NB4 (cell line): ENCODE data around the gene ABCA2.
"Not testable (repeated sequence)": the region's sequence is repeated elsewhere in the genome, so short reads cannot be mapped to it uniquely, and the experiment has no call there.

ENCODE experiments used
- DNase-seq: peaks from one replicate; pipeline ENCODE4 v3.0.0; 2010; ENCODE audit warnings: low read depth
- H3K4me3 ChIP-seq: one replicate; pipeline ENCODE4 v1.5.1; 2011; ENCODE audit warnings: mild to moderate bottlenecking, low read depth, low read length, moderate library complexity
- CTCF ChIP-seq: IDR thresholded peaks from one replicate; pipeline ENCODE4 v1.5.1; 2012; ENCODE audit warnings: low read depth, low read length
- MYC ChIP-seq: IDR thresholded peaks from 2 replicates; pipeline ENCODE4 v1.6.1; 2011; ENCODE audit warnings: low read depth, low read length
- POLR2A ChIP-seq: IDR thresholded peaks from 2 replicates; pipeline ENCODE4 v1.6.1; 2011; ENCODE audit warnings: mild to moderate bottlenecking; ENCODE audit not compliant: insufficient read length; ENCODE audit errors: extremely low read depth
- TF ChIP-seq, protein P1 (sequence below): IDR thresholded peaks from 2 replicates; pipeline ENCODE4 v1.6.1; 2011; ENCODE audit warnings: low read depth, low read length

Gene ABCA2

GRCh38 chr9:137037483-137037882 is 9.4 kb upstream of the ABCA2 start:
- TF ChIP-seq, protein P1, sequence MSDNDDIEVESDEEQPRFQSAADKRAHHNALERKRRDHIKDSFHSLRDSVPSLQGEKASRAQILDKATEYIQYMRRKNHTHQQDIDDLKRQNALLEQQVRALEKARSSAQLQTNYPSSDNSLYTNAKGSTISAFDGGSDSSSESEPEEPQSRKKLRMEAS, result no peak
- TF ChIP-seq POLR2A, result no peak
- no peak for TF ChIP-seq CTCF
- TF ChIP-seq MYC, result no peak
- DNase-seq, result no peak
- no peak overlapping the region for H3K4me3 ChIP-seq

DNA sequence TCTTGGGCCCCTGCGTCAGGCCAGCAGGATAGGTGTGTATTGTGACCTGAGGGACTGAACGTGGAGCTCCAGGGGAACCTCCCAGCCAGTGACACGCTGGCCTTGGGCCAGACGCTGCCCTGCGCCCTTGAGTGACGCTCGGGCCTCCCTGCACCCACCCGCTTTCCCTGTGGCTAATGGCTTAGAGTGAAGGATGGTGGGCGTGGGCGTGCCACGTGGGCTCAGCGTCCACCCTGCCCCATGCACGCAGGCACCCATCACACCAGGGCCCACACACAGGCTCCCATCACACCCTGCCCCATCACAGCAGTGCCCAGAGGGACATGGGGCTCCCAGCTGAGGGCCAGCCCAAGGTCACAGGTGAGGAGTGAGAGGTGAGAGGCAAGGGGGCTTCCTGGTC is 9.0 kb upstream of the ABCA2 start:
- H3K4me3 ChIP-seq, result no peak overlapping the region
- TF ChIP-seq, protein P1, result no peak
- no peak for TF ChIP-seq POLR2A
- TF ChIP-seq MYC, result no peak
- TF ChIP-seq CTCF, result no peak
- no peak for DNase-seq

- no peak overlapping the region for H3K4me3 ChIP-seq
- no peak for DNase-seq
- TF ChIP-seq, protein P1, result no peak
- TF ChIP-seq POLR2A (no peak), CTCF (no peak), MYC (no peak)
Observed at GRCh38 chr9:137035937-137036336, 7.9 kb upstream of the ABCA2 start.

- no peak; the same call in 1 of the 2 replicates for TF ChIP-seq MYC
- TF ChIP-seq, protein P1, result no peak
- no peak overlapping the region for H3K4me3 ChIP-seq
- no peak for DNase-seq
Observed at GRCh38 chr9:137035507-137035834, 7.4 kb upstream of the ABCA2 start.

DNA sequence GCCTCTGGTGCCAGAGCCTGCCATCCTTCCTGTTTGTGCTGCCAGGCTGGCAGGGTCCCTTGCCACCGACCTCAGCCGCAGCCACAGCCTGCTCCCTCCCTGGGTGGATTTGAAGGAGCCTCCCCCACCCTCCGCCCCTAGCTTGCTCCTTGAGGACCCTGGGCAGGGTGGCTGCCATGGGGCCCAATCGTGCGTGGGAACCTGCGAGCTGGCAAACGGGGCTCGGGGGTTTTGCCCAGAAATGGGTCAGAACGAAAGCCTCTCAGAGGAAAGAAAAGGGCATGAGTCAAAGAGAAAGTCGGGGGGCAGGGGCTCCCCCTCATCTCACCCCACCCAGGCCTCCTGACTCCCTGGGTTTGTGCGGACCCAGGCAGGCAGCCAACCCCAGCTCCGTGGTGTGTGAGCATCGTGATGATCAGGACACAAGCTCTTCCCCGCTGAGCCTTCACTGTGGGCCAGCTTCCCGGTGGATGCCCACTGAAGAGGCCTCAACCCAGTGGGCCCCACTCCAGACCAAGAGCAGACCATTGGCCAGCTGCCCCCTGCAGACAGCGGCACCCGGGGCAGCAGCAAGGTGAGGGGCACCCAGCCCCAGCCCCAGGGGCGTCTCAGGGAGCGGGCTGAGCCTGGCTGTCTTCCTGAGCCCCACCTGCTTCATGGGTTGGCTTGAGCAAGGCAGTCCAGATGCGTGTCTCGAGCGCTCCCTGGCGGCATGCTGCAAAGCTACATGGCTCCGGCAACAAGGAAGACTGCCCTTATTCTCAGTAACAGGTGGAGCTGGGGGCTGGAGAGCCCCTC is 6.9 kb upstream of the ABCA2 start:
- DNase-seq, result peak; percentile 94
- H3K4me3 ChIP-seq, result peak overlapping the region; percentile 34
- peak; percentile 55 for TF ChIP-seq MYC
- TF ChIP-seq CTCF, result peak; percentile 91
- TF ChIP-seq, protein P1, result peak; percentile 78
- TF ChIP-seq POLR2A, result no peak

DNA sequence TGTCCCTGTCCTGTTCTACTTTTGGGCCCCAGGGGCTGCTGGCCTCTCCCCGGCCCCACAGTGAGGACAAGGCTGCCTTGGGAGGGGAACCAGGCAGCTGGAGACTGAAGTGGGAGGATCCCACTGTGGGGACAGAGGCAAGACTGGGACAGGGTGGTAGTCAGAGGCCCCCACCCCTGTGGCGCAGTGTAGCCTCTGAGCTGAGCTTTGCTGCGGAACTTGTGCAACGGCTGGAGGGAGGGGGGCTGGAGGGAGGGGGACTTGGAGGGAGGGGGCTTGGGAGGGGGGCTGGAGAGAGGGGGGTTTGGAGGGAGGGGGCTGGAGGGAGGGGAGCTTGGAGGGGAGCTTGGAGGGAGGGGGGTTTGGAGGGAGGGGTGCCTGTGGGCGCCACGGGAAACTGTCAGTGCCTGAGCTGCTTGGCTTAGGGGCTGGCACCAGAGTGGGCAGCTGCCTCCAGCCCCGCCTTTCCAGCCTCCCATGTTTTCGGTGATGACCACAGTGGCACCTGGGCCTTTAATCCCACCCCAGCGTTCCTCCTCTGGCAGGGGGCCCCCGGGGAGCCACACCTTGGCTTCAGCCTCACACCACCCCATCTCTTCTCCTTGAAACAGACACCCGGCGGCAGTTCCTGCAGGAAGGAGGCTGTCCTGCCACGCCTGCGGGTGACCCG is 6.1 kb upstream of the ABCA2 start:
- H3K4me3 ChIP-seq, result peak overlapping the region; percentile 32
- DNase-seq, result peak; percentile 90

GRCh38 chr9:137033481-137033880 is 5.4 kb upstream of the ABCA2 start:
- not testable (repeated sequence) for DNase-seq
- H3K4me3 ChIP-seq, result peak overlapping the region; percentile 32

More for the DNA sequence above, 6.1 kb upstream of the ABCA2 start:
- TF ChIP-seq CTCF (no peak), POLR2A (peak; percentile 64), MYC (peak; percentile 25; the same call in 1 of the 2 replicates)
- TF ChIP-seq, protein P1, result no peak
